HCT116 (cell line): ENCODE data around the gene RASL11B. TPM values are rescaled to one million over a fixed set of nuclear protein-coding genes. Genes with fewer than 3 reads are reported as not detected.

Source experiments
- ATAC-seq: fragments of 200-7000 bp; cut with Tn5 transposase; 2 replicates; pipeline ENCODE4 v1.9.1; 2020; ENCODE audit warnings: mild to moderate bottlenecking, moderate library complexity
- BruUV-seq: library from RNA; stranded (reverse); fragments of 400-500 nt; replicated peaks from 2 replicates; lab custom pipeline; 2021; lab: Mats Ljungman, UMichigan
- CTCF ChIA-PET: fragments of 300-600 bp; sonication (Branson Sonifier 250); formaldehyde crosslinking; loops from one replicate; lab custom pipeline; 2021; ENCODE audit warnings: antibody characterized with exemption; lab: Charles Lee
- POLR2A ChIA-PET: fragments of 300-600, 350-600 bp; sonication (Branson Sonifier 250); formaldehyde crosslinking; loops from one replicate; lab custom pipeline; 2021; ENCODE audit warnings: antibody characterized with exemption; lab: Charles Lee
- RAD21 ChIA-PET, 2 experiments: fragments of 300-600 bp; sonication (Branson Sonifier 250); formaldehyde crosslinking; loops; one replicate each; lab custom pipeline; 2023; ENCODE audit warnings: low total read pairs in 2 of 2; ENCODE audit not compliant: uncharacterized antibody in 2 of 2, unreplicated experiment in 2 of 2, low non-redundant PET in 1 of 2; lab: Charles Lee
- DNase-seq: peaks from one replicate; pipeline ENCODE4 v3.0.0-alpha.2; 2010; ENCODE audit warnings: low read depth, low spot score
- H2AFZ ChIP-seq: fragments of 200-600 bp; shearing (Covaris generic), sonication (generic); 2 replicates; pipeline ENCODE4 v1.6.1; 2017; ENCODE audit warnings: low read depth, mixed run types, mixed read lengths, antibody characterized with exemption, low read length; ENCODE audit not compliant: poor library complexity, severe bottlenecking
- H3K27ac ChIP-seq: 2 replicates; pipeline ENCODE4 v1.5.1; 2012; ENCODE audit warnings: low read depth, low read length
- H3K27me3 ChIP-seq: fragments of 200-600 bp; sonication (generic); 2 replicates; pipeline ENCODE4 v1.6.1; 2016; ENCODE audit warnings: mixed run types, low read length, mixed read lengths; ENCODE audit not compliant: insufficient read depth
- H3K36me3 ChIP-seq, 2 experiments: fragments of 200-500 bp in 1 of 2; fragments of 200-600 bp in 1 of 2; sonication (Bioruptor generic) in 1 of 2; sonication (generic) in 1 of 2; 2 replicates each; pipeline versions ENCODE4 v1.5.1 to v1.6.1; 2014 to 2016; ENCODE audit warnings: low read length in 2 of 2, inconsistent platforms in 1 of 2, mixed read lengths in 1 of 2, mixed run types in 1 of 2; ENCODE audit not compliant: insufficient read depth in 2 of 2, control insufficient read depth in 1 of 2
- H3K4me1 ChIP-seq, 2 experiments: fragments of 200-600 bp in 1 of 2; sonication (generic) in 1 of 2; 2 replicates each; pipeline versions ENCODE4 v1.5.1 to v1.6.1; 2012 to 2017; ENCODE audit warnings: low read length in 2 of 2, inconsistent platforms in 1 of 2, mild to moderate bottlenecking in 1 of 2, mixed read lengths in 1 of 2, mixed run types in 1 of 2, moderate library complexity in 1 of 2; ENCODE audit not compliant: insufficient read depth in 2 of 2, control insufficient read depth in 1 of 2
- H3K4me2 ChIP-seq: fragments of 200-600 bp; sonication (generic); 2 replicates; pipeline ENCODE4 v1.6.1; 2017; ENCODE audit warnings: mixed run types, low read length, mixed read lengths
- H3K4me3 ChIP-seq, 2 experiments: fragments of 200-600 bp in 1 of 2; sonication (generic) in 1 of 2; replicated peaks in 1 of 2; 2 replicates each; pipeline ENCODE4 v1.5.1; 2011 to 2016; ENCODE audit warnings: low read length in 2 of 2, control low read depth in 1 of 2, low read depth in 1 of 2, mild to moderate bottlenecking in 1 of 2, mixed read lengths in 1 of 2, mixed run types in 1 of 2
- H3K79me2 ChIP-seq: fragments of 200-600 bp; sonication (generic); 2 replicates; pipeline ENCODE4 v1.6.1; 2017; ENCODE audit warnings: mild to moderate bottlenecking, mixed run types, low read length, moderate library complexity, mixed read lengths; ENCODE audit not compliant: insufficient read depth
- H3K9ac ChIP-seq: fragments of 200-600 bp; sonication (generic); 2 replicates; pipeline ENCODE4 v1.6.1; 2016; ENCODE audit warnings: low read length, mixed read lengths
- H3K9me2 ChIP-seq: fragments of 200-600 bp; sonication (generic), shearing (Covaris generic); 2 replicates; pipeline ENCODE4 v1.6.1; 2017; ENCODE audit warnings: mixed run types, mild to moderate bottlenecking, moderate library complexity; ENCODE audit not compliant: insufficient read depth
- H3K9me3 ChIP-seq, 2 experiments: fragments of 200-500 bp in 1 of 2; fragments of 200-600 bp in 1 of 2; sonication (Bioruptor generic) in 1 of 2; sonication (generic) in 1 of 2; 2 replicates each; pipeline ENCODE4 v1.6.1; 2014 to 2017; ENCODE audit warnings: low read length in 2 of 2, mixed read lengths in 2 of 2, inconsistent platforms in 1 of 2, low read depth in 1 of 2, mild to moderate bottlenecking in 1 of 2, mixed run types in 1 of 2, moderate library complexity in 1 of 2; ENCODE audit not compliant: control insufficient read depth in 1 of 2, insufficient read depth in 1 of 2
- H4K20me1 ChIP-seq: fragments of 200-600 bp; sonication (generic), shearing (Covaris generic); 2 replicates; pipeline ENCODE4 v1.6.1; 2017; ENCODE audit warnings: mixed run types, mild to moderate bottlenecking, moderate library complexity; ENCODE audit not compliant: insufficient read depth
- CBX3 ChIP-seq: IDR thresholded peaks from 2 replicates; pipeline ENCODE4 v1.6.1; 2012; ENCODE audit warnings: low read depth
- EGR1 ChIP-seq: IDR thresholded peaks from 2 replicates; pipeline ENCODE4 v1.6.1; 2012; ENCODE audit warnings: low read depth
- EZH2 ChIP-seq: fragments of 200-600 bp; sonication (generic); IDR thresholded peaks from 2 replicates; pipeline ENCODE4 v1.6.1; 2017; ENCODE audit warnings: antibody characterized with exemption, mixed run types
- FOSL1 ChIP-seq: IDR thresholded peaks from 2 replicates; pipeline ENCODE4 v1.6.1; 2012; ENCODE audit warnings: low read depth
- JUND ChIP-seq: IDR thresholded peaks from 2 replicates; pipeline ENCODE4 v1.6.1; 2012
- POLR2A ChIP-seq: IDR thresholded peaks from 2 replicates; pipeline ENCODE4 v1.7.0; 2011; ENCODE audit warnings: borderline replicate concordance; ENCODE audit not compliant: insufficient read depth, insufficient read length; ENCODE audit errors: extremely low read depth
- SRF ChIP-seq: IDR thresholded peaks from 2 replicates; pipeline ENCODE4 v1.6.1; 2012; ENCODE audit warnings: low read depth
- TCF7L2 ChIP-seq: IDR thresholded peaks from 2 replicates; pipeline ENCODE4 v1.7.0; 2011; ENCODE audit warnings: borderline replicate concordance, inconsistent platforms; ENCODE audit not compliant: insufficient read depth, insufficient read length; ENCODE audit errors: extremely low read depth
- YY1 ChIP-seq: IDR thresholded peaks from 2 replicates; pipeline ENCODE4 v1.6.1; 2011; ENCODE audit warnings: low read length, low read depth, moderate library complexity, mild to moderate bottlenecking; ENCODE audit not compliant: insufficient replicate concordance; ENCODE audit errors: extremely low read depth
- intact Hi-C: fragments of 100-400 bp; cut with micrococcal nuclease; formaldehyde crosslinking; loops from 2 replicates; pipeline ENCODE4 v1.10.0; 2022
- total RNA-seq: library from RNA; stranded (reverse); gene quantifications from one replicate; pipeline ENCODE4 v1.2.1, GENCODE V29; 2021; ENCODE audit not compliant: unreplicated experiment
- TF ChIP-seq, protein P1 (sequence below): IDR thresholded peaks from 2 replicates; pipeline ENCODE4 v1.6.1; 2012; ENCODE audit warnings: low read depth
- TF ChIP-seq, protein P2 (sequence below): IDR thresholded peaks from 2 replicates; pipeline ENCODE4 v1.6.1; 2012
- TF ChIP-seq, protein P3 (sequence below), 3 experiments: fragments of 200-600 bp in 1 of 3; sonication (generic) in 1 of 3; IDR thresholded peaks in 2 of 3; conservative IDR thresholded peaks in 1 of 3; 2 replicates each; pipeline ENCODE4 v1.5.1; 2012 to 2017; ENCODE audit warnings: low read depth in 2 of 3, low read length in 2 of 3, antibody characterized with exemption in 1 of 3, borderline replicate concordance in 1 of 3, control low read depth in 1 of 3, mild to moderate bottlenecking in 1 of 3, mixed read lengths in 1 of 3, mixed run types in 1 of 3, moderate library complexity in 1 of 3; ENCODE audit not compliant: insufficient read depth in 1 of 3
- TF ChIP-seq, protein P4 (sequence below): IDR thresholded peaks from 2 replicates; pipeline ENCODE4 v1.6.1; 2012
- TF ChIP-seq, protein P5 (sequence below): IDR thresholded peaks from 2 replicates; pipeline ENCODE4 v1.6.1; 2011; ENCODE audit warnings: mild to moderate bottlenecking, low read length, moderate library complexity; ENCODE audit not compliant: insufficient replicate concordance; ENCODE audit errors: extremely low read depth

The RASL11B gene
- total RNA-seq, 1 experiment from 2014 or later, result 0.34 TPM

DNA sequence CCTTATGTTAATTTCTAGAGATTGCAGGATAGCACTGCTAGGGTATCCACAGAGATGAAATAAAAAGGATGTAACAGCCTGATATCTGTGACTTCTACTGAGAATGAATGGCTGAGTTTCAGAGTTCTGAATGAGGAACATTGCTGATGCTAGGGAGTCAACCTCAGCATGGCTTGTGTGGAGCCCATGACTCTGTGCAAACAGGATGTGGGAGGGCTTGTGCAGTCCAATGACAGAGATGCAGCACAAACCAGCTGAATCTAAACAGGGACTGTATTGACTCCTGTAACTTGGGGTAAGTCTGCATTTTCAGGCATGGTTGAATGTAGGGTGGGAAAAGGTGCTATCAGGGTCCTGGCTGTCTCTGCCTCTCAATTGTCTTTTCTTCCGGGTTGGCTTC is 5.3 kb upstream of the RASL11B start:
- TF ChIP-seq CBX3 (no peak), YY1 (no peak), JUND (no peak), POLR2A (no peak), FOSL1 (no peak), EGR1 (no peak), EZH2 (no peak), TCF7L2 (no peak), SRF (no peak)
- TF ChIP-seq, protein P1, sequence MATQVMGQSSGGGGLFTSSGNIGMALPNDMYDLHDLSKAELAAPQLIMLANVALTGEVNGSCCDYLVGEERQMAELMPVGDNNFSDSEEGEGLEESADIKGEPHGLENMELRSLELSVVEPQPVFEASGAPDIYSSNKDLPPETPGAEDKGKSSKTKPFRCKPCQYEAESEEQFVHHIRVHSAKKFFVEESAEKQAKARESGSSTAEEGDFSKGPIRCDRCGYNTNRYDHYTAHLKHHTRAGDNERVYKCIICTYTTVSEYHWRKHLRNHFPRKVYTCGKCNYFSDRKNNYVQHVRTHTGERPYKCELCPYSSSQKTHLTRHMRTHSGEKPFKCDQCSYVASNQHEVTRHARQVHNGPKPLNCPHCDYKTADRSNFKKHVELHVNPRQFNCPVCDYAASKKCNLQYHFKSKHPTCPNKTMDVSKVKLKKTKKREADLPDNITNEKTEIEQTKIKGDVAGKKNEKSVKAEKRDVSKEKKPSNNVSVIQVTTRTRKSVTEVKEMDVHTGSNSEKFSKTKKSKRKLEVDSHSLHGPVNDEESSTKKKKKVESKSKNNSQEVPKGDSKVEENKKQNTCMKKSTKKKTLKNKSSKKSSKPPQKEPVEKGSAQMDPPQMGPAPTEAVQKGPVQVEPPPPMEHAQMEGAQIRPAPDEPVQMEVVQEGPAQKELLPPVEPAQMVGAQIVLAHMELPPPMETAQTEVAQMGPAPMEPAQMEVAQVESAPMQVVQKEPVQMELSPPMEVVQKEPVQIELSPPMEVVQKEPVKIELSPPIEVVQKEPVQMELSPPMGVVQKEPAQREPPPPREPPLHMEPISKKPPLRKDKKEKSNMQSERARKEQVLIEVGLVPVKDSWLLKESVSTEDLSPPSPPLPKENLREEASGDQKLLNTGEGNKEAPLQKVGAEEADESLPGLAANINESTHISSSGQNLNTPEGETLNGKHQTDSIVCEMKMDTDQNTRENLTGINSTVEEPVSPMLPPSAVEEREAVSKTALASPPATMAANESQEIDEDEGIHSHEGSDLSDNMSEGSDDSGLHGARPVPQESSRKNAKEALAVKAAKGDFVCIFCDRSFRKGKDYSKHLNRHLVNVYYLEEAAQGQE, result no peak
- TF ChIP-seq, protein P2, sequence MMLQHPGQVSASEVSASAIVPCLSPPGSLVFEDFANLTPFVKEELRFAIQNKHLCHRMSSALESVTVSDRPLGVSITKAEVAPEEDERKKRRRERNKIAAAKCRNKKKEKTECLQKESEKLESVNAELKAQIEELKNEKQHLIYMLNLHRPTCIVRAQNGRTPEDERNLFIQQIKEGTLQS, result no peak
- TF ChIP-seq, protein P3, sequence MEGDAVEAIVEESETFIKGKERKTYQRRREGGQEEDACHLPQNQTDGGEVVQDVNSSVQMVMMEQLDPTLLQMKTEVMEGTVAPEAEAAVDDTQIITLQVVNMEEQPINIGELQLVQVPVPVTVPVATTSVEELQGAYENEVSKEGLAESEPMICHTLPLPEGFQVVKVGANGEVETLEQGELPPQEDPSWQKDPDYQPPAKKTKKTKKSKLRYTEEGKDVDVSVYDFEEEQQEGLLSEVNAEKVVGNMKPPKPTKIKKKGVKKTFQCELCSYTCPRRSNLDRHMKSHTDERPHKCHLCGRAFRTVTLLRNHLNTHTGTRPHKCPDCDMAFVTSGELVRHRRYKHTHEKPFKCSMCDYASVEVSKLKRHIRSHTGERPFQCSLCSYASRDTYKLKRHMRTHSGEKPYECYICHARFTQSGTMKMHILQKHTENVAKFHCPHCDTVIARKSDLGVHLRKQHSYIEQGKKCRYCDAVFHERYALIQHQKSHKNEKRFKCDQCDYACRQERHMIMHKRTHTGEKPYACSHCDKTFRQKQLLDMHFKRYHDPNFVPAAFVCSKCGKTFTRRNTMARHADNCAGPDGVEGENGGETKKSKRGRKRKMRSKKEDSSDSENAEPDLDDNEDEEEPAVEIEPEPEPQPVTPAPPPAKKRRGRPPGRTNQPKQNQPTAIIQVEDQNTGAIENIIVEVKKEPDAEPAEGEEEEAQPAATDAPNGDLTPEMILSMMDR (IDR thresholded peaks at IDR 0.05 in 2 of 3, conservative IDR thresholded peaks at IDR 0.05 in 1 of 3; ENCODE audit: borderline replicate concordance in 1 of 3, insufficient read depth in 1 of 3, low read depth in 2 of 3, low read length in 2 of 3), result no peak
- TF ChIP-seq, protein P4, sequence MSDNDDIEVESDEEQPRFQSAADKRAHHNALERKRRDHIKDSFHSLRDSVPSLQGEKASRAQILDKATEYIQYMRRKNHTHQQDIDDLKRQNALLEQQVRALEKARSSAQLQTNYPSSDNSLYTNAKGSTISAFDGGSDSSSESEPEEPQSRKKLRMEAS, result no peak
- TF ChIP-seq, protein P5, sequence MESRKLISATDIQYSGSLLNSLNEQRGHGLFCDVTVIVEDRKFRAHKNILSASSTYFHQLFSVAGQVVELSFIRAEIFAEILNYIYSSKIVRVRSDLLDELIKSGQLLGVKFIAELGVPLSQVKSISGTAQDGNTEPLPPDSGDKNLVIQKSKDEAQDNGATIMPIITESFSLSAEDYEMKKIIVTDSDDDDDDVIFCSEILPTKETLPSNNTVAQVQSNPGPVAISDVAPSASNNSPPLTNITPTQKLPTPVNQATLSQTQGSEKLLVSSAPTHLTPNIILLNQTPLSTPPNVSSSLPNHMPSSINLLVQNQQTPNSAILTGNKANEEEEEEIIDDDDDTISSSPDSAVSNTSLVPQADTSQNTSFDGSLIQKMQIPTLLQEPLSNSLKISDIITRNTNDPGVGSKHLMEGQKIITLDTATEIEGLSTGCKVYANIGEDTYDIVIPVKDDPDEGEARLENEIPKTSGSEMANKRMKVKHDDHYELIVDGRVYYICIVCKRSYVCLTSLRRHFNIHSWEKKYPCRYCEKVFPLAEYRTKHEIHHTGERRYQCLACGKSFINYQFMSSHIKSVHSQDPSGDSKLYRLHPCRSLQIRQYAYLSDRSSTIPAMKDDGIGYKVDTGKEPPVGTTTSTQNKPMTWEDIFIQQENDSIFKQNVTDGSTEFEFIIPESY, result no peak
- no peaks in the 10 kb centered on the region for H3K27me3 ChIP-seq
- DNase-seq (no peak), ATAC-seq (no peak)
- no peaks in the 10 kb centered on the region for H3K9me2 ChIP-seq
- H3K9ac ChIP-seq, result no peak overlapping the region
- H3K79me2 ChIP-seq, result no peaks in the 10 kb centered on the region
- H4K20me1 ChIP-seq, result no peaks in the 10 kb centered on the region
- POLR2A ChIA-PET, result no interaction called here
- peaks cover 0 to 4% of the 10 kb centered on the region in 2 experiments; a peak in 2 of 4 replicates for H3K4me1 ChIP-seq
- intact Hi-C loops, result no loop called here
- H3K9me3 ChIP-seq, result peaks cover 0 to 7% of the 10 kb centered on the region in 2 experiments; a peak in 1 of 4 replicates
- CTCF ChIA-PET, result no interaction called here
- H3K4me2 ChIP-seq, result no peak overlapping the region
- no peak overlapping the region for H3K4me3 ChIP-seq
- H3K27ac ChIP-seq, result no peak overlapping the region
- RAD21 ChIA-PET, result no interaction called here
- no peaks in the 10 kb centered on the region for H3K36me3 ChIP-seq
- BruUV-seq, result no TSS peak
- H2AFZ ChIP-seq, result no peak overlapping the region
